Activated CD4-positive, alpha-beta T cell treated with anti-CD3 and anti-CD28 coated beads, Interleukin-2, amount 10 ng/mL, durations not matched to agents 24 days and 14 days (primary cell): ENCODE results near the gene FARP1. TPM values are rescaled to one million over a fixed set of nuclear protein-coding genes. Genes with fewer than 3 reads are reported as not detected.

ENCODE experiments used
- DNase-seq: peaks from one replicate; pipeline ENCODE4 v3.0.0; 2022
- H3K27ac Mint-ChIP-seq: one replicate; pipeline ENCODE4 v1.8.0; 2022; ENCODE audit warnings: mild to moderate bottlenecking, mixed read lengths
- H3K27me3 Mint-ChIP-seq: one replicate; pipeline ENCODE4 v1.8.0; 2022; ENCODE audit warnings: mixed read lengths
- H3K36me3 Mint-ChIP-seq: one replicate; pipeline ENCODE4 v1.8.0; 2022; ENCODE audit warnings: low read depth, mild to moderate bottlenecking, mixed read lengths
- H3K4me1 Mint-ChIP-seq: one replicate; pipeline ENCODE4 v1.8.0; 2021; ENCODE audit warnings: mixed read lengths
- H3K4me3 Mint-ChIP-seq: one replicate; pipeline ENCODE4 v1.8.0; 2022; ENCODE audit warnings: mild to moderate bottlenecking, moderate library complexity, mixed read lengths
- H3K9me3 Mint-ChIP-seq: one replicate; pipeline ENCODE4 v1.8.0; 2021; ENCODE audit warnings: mixed read lengths
- intact Hi-C: fragments of 100-400 bp; cut with micrococcal nuclease; formaldehyde crosslinking; loops from one replicate; pipeline ENCODE4 v1.15.1; 2023
- total RNA-seq: library from RNA; stranded (reverse); gene quantifications from 2 replicates; pipeline ENCODE4 v1.2.3, GENCODE V29; 2022

FARP1 gene
- total RNA-seq, 1 donor from 2014 or later = 0.37 TPM

DNA sequence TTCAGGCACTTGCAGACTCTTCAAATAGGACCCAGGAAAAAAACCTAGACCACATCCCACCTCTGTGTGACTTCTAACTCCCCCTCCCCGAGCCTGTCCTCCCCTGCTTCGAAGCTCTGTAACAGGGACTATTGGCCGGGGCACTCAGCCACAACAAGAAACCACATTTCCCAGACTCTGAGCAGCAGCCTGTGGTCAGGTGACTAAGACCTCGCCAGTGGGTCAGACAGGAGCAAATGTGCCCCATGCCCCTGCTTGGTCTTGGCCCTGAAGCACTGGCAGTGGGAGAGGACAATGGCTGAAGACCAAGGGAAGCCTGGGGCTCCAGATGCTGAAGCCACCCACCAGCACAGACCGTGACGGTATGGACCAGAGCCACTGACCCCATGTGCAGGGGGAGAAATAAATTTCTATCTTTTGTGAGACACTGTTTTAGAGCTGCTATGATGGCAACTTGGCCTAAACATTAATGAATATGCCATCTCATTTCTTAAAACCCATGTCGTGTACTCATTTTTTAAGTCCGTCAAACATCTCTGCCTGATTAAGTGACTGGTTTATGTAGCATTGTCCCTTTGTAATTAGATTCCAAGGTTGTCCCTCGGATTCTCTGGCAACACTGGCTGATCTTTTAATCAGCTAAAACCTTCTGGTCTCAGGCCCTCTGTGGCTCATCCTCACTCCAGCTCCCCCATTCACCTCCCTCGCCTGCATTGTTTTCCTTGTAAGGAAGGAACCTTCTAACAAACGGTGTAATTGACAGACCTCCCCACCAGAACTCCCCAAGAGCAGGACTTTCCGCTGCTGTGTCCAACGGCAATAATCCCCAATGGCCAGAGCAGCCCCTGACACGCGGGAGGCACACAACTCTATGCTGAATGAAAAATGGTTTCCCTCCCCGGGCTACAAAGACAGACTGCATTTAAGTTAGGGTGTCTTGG is 335.6 kb downstream of the FARP1 start:
- intact Hi-C loops = no loop called here
- H3K9me3 Mint-ChIP-seq = peaks cover 2% of the 10 kb centered on the region

DNA sequence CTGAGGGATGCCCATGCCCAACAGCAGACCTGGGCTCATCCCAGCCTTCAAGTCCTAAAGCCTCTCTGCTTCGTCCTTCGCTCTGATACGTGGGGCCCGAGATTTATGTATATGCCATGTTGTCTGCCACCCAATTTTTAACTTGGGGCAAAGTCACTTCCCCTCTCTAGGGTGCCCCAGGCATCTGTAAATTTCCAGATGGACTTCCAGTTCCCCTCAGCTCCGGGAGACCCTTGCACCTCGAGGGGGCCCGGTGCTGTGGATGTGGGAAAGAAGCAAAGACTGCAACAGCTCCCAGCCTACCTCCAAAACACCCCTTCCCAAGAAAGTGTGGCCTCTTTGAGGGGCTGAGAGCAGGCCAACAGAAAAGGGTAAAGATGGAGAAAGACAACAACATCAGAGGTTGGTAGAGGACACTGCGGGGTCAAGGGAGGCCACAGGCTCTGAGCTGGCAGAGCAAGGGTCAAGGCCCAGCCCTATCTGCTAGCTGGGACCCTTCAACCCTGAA is 336.7 kb downstream of the FARP1 start:
- H3K4me1 Mint-ChIP-seq = peaks cover 65% of the 10 kb centered on the region
- no peaks in the 10 kb centered on the region for H3K27me3 Mint-ChIP-seq
- no peak overlapping the region for H3K4me3 Mint-ChIP-seq
- H3K36me3 Mint-ChIP-seq = peaks cover 32% of the 10 kb centered on the region
- intact Hi-C loops = no loop called here
- H3K27ac Mint-ChIP-seq = no peak overlapping the region
- H3K9me3 Mint-ChIP-seq = peaks cover 2% of the 10 kb centered on the region
- DNase-seq = no peak

More for the DNA sequence above, 335.6 kb downstream of the FARP1 start:
- no peaks in the 10 kb centered on the region for H3K27me3 Mint-ChIP-seq
- peak; percentile 68 for DNase-seq
- peaks cover 59% of the 10 kb centered on the region for H3K4me1 Mint-ChIP-seq
- H3K36me3 Mint-ChIP-seq = peaks cover 39% of the 10 kb centered on the region
- H3K4me3 Mint-ChIP-seq = peak overlapping the region; percentile 42
- H3K27ac Mint-ChIP-seq = peak overlapping the region; percentile 68

DNA sequence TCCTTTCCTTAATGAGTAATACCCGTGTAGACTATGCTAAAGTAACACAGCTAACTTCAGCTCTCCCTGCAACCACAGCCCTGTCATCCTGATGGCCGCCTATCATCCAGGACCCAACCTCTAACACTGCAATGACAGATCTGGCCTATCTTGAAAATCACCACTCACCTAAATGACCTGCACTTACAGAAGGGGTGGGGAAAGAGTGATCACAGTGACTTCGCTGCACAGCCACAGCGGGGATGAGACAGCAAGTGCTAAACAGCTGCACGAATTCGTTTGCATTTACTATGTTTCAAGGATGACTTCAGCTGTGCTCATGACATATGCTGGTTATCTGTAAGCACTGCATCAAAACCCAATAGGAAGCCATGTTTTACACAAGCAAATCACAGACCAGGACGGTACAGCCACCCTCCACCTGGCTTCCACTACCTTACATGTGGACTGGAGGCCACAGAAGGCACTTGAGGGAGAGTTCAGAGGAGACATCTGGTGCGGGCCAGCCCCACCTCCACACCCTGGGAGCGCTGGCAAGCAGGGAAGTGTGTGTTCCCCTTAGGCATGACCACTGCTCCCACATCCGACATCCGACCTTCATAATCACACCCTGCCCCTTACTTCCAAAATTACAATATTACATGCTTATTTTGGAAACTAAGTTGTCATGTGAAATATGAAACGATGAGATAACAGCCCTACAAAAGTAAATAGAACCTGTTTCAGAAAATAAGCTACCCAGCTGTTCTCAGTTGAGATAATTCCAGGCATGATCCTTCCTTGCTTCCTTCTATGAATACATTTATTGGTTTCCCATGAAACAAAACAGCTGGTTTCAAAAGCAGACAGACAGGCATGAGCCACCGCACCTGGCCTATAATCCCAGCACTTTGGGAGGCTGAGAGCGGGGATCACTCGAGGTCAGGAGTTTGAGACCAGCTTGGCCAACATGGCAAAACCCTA is 338.3 kb downstream of the FARP1 start:
- H3K36me3 Mint-ChIP-seq = peaks cover 29% of the 10 kb centered on the region
- H3K9me3 Mint-ChIP-seq = peaks cover 2% of the 10 kb centered on the region
- H3K27ac Mint-ChIP-seq = peak overlapping the region; percentile 82
- peak; percentile 66 for DNase-seq
- H3K27me3 Mint-ChIP-seq = no peaks in the 10 kb centered on the region
- H3K4me3 Mint-ChIP-seq = peak overlapping the region; percentile 24
- H3K4me1 Mint-ChIP-seq = peaks cover 70% of the 10 kb centered on the region
- intact Hi-C loops = no loop called here

DNA sequence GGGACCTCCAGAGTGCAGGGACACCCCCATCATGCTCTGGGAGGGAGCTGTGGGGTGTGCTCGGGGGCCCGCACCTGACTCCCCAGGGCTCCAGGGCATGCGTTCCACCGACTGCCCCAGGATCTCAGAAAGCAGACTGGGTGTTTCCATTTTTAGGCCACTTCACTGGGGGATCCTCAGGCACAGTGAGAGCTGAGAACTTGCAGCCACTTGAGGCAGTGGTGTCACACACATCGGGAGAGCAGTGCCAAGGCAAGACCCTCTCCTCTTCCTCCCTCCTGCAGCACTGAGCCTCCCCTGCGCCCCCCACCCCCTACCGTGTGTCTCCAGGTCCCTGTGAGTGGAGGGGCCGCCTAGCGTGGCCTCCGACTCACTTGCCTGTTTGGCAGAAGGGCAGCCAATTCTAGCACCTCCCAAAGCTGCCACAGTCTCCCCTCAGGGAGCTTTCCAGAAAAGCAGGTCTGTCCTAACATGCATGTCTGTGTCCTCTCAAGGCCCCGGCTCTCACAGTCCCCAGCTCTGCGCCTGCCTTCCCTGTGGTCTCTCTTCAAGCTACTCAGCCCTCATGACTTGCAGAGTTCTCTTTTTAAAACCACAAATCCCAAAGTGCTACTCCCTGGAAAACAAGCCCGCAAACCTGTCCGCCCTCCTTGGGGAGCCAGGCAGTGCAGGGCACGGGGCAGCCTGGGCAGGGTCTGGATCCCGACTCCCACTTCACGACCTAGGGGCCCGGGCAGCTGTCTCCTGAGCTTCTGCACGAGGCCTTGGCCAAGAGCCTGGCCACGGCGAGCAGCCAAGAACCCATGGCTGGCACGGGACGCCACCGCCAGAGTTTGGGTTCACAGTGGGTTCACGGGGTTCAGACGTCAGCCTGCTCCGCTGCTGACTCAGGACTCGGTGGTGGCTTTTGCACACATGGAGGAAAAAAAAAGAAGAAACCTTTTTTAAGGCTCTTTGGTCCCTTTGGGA is 339.9 kb downstream of the FARP1 start:
- intact Hi-C loops = no loop called here
- DNase-seq = no peak
- Mint-ChIP-seq H3K36me3 (peaks cover 17% of the 10 kb centered on the region), H3K27me3 (no peaks in the 10 kb centered on the region), H3K27ac (peak overlapping the region; percentile 54), H3K4me3 (no peak overlapping the region), H3K9me3 (no peaks in the 10 kb centered on the region), H3K4me1 (peaks cover 65% of the 10 kb centered on the region)

DNA sequence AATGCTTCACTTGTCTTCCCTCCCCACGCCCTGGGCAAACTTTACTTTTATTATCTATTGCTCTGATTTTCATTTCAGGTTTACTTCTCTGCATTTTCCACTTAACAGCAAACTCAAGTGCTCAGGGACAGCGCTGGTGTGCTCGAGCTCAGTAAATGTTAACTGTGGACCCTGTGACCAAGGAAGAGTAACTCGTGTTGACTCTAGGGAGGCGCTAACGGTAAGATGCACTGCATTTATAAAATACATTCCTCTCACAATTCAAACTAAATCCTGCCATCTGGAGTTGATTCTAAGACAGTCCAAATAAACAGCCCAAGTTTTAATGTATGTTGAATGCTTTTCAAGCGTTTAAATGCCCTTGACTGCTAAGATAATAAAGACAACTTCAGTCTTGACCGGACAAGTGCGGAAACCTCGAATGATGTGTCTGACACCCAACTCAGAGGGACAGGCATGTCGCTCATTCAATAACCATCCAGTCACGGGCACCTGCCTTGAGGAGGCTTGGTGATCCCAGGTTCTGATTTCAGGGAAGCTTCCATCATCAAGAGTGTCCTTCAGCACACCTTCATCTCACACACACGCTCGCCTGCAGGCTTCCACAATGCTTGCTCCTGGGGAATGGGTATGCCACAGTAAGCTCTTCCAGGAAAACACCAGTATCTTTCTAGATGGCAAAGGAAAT is 340.9 kb downstream of the FARP1 start:
- H3K36me3 Mint-ChIP-seq = peaks cover 11% of the 10 kb centered on the region
- intact Hi-C loops = no loop called here
- H3K9me3 Mint-ChIP-seq = no peaks in the 10 kb centered on the region
- peak overlapping the region; percentile 30 for H3K27ac Mint-ChIP-seq
- H3K4me3 Mint-ChIP-seq = no peak overlapping the region
- H3K27me3 Mint-ChIP-seq = no peaks in the 10 kb centered on the region
- H3K4me1 Mint-ChIP-seq = peaks cover 63% of the 10 kb centered on the region
- DNase-seq = no peak

DNA sequence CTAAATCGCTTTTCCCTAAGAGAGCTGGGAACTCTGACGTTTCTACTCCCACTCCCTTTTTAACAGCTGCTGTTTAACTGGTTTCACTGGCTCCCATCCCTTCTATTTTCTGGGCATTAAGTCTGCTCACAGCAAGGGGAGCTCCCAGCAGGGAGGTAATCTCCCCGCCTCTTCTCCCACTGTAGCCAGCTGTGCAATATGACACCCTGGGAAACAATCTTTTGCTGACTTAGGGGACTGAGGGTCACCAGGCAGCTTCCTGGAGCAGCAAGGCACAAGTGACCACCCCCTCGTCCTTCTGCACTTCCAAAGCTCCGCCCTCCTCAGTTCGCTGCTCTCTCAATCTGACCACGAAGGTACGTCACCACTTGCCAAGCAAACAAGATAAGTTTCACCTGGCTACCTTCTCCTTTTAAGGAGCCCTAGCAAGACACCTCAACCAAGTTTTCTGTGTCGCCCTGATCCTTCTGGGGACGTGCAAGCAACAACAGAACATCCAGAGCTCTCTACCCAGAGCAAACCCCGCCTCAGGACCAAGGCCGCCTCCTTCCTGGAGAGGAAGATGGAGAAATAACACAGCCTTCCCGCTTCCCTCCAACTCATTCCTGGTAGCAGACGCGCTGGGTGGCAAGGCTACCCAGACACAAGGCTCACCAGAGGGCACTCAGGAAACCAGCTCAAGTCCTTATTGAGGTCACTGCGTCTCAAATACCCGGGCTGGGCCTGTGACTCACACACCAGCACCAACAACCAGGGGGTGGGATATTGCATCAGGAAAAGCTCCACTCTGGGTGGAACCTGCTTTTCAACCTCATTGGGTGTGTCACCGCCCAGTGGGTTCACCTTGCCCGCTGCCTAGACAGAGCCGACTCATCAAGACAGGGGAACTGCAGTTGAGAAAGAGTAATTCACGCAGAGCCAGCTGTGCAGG is 341.7 kb downstream of the FARP1 start:
- H3K27me3 Mint-ChIP-seq = no peaks in the 10 kb centered on the region
- peaks cover 62% of the 10 kb centered on the region for H3K4me1 Mint-ChIP-seq
- intact Hi-C loops = no loop called here
- peak overlapping the region; percentile 52 for H3K4me3 Mint-ChIP-seq
- peaks cover 9% of the 10 kb centered on the region for H3K36me3 Mint-ChIP-seq
- no peaks in the 10 kb centered on the region for H3K9me3 Mint-ChIP-seq
- peak overlapping the region; percentile 74 for H3K27ac Mint-ChIP-seq
- peak; percentile 76 for DNase-seq

DNA sequence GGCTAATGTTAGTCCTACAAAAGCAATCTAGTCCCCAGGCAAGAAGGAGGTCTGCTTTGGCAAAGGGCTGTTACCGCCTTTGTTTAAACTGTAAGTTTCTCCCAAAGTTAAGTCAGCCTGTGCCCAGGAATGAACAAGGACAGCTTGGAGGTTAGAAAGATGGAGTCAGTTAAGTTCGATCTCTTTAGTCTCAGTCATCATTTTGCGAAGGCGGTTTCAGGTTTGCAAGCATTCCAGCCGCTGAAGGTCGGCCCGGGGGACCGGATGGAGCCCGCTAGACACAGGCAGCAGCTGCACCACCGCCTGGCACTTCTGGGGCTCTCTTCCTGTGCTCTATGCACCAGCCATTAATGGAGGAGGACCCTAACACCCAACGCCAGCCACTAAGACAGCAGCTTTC is 342.7 kb downstream of the FARP1 start:
- Mint-ChIP-seq H3K4me3 (peak overlapping the region; percentile 17), H3K27me3 (no peaks in the 10 kb centered on the region), H3K27ac (peak overlapping the region; percentile 37), H3K4me1 (peaks cover 65% of the 10 kb centered on the region), H3K36me3 (peaks cover 9% of the 10 kb centered on the region), H3K9me3 (no peaks in the 10 kb centered on the region)
- DNase-seq = no peak
- intact Hi-C loops = no loop called here

DNA sequence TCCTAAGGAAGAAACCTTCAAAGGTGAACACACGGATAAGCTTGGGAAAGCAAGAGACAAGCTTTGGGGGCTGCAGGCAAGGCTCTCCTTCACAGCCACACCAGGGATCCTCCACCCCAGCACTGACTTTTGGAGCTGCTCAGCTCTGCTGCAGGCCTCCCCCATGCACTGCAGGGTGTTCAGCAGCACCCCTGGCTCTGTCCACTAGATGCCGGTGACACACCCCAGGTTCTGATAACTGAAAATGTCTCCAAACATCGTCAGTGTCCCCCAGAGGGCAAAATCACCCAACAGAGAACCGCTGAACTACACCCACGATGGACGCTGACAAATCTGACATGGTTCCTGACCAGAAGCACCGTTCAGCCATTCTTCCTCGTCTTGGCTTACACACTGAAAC is 343.5 kb downstream of the FARP1 start:
- Mint-ChIP-seq H3K9me3 (no peaks in the 10 kb centered on the region), H3K4me3 (no peak overlapping the region), H3K4me1 (peaks cover 63% of the 10 kb centered on the region), H3K27ac (no peak overlapping the region), H3K27me3 (no peaks in the 10 kb centered on the region), H3K36me3 (peaks cover 8% of the 10 kb centered on the region)
- DNase-seq = no peak
- intact Hi-C loops = no loop called here

DNA sequence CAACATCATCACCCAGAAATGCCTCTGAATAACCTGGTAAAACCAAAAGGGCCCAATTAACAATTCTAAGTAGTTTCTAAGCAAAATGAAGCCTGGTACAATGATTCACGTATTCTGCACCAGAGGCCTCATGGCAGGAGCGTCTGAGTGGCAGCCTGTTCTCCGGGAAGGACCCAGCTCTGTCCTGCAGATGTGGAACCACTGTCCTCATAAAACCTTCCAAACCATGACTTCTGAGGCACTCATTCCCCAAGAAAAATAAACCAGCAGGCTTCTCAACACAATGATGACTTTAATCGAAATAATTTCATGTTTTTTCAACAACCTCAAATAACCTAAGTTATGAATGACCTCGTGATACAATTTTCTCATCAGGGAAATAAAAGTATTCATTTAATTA is 344.1 kb downstream of the FARP1 start:
- intact Hi-C loops = no loop called here
- H3K27ac Mint-ChIP-seq = peak overlapping the region; percentile 8
- no peak overlapping the region for H3K4me3 Mint-ChIP-seq
- no peak for DNase-seq
- H3K27me3 Mint-ChIP-seq = no peaks in the 10 kb centered on the region
- H3K36me3 Mint-ChIP-seq = peaks cover 8% of the 10 kb centered on the region
- H3K9me3 Mint-ChIP-seq = no peaks in the 10 kb centered on the region
- H3K4me1 Mint-ChIP-seq = peaks cover 60% of the 10 kb centered on the region

DNA sequence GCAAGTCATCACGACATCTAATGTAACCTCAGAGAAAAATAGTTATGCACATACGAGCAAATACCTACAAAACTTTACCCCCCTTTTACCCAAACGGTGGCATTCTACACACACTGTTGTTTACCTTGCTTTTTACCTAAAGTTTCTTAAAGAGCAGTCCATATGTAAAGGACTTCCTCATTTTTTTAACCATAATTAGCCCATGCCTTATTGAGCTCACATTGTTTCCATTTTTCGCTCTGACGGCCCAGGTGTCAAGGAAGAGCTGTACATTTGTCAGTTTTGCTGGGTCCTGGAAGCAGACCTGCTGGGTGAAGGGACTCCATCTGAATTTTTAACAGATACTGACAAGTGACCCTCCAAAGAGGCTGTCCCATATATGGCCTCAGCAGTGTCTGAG is 344.6 kb downstream of the FARP1 start:
- DNase-seq = no peak
- peaks cover 60% of the 10 kb centered on the region for H3K4me1 Mint-ChIP-seq
- H3K36me3 Mint-ChIP-seq = peaks cover 8% of the 10 kb centered on the region
- H3K27me3 Mint-ChIP-seq = no peaks in the 10 kb centered on the region
- intact Hi-C loops = no loop called here
- no peaks in the 10 kb centered on the region for H3K9me3 Mint-ChIP-seq
- no peak overlapping the region for H3K27ac Mint-ChIP-seq
- no peak overlapping the region for H3K4me3 Mint-ChIP-seq

DNA sequence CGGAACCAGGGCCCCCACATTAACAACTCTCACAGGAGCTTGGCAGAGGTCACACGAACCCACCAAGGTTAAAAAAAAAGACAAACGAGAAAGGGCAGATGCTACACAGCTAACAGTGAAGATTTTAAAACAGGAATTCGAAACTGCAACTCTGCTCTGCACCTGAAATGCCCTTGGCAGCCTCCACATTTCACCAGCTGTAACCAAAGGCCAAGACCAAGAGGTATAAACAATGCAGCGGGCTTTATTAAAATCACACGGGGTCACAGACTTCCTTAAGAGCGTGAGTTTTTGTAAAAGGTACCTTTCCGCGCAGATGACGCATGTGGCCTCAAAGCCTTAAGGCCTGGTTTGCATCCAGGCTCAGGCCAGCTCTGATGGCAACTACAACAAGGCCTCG is 345.8 kb downstream of the FARP1 start:
- Mint-ChIP-seq H3K27ac (peak overlapping the region; percentile 12), H3K27me3 (no peaks in the 10 kb centered on the region)
- intact Hi-C loops = loop anchor here (2.0 kb wide), 1 partner anchor 16 kb away; no protein-coding TSS in a partner anchor

More for the DNA sequence above, 345.8 kb downstream of the FARP1 start:
- Mint-ChIP-seq H3K4me1 (peaks cover 52% of the 10 kb centered on the region), H3K4me3 (no peak overlapping the region), H3K36me3 (peaks cover 6% of the 10 kb centered on the region), H3K9me3 (no peaks in the 10 kb centered on the region)
- no peak for DNase-seq
